Activated B cell treated with CpG ODN at 0.5 μM for 24 hours (primary cell): ENCODE results near the gene SLC15A5. TPM values are rescaled to one million over a fixed set of nuclear protein-coding genes. Genes with fewer than 3 reads are reported as not detected.

Experiments used
- ATAC-seq: fragments of 200-7000 bp; cut with Tn5 transposase; one replicate; pipeline ENCODE4 v1.10.0; 2021; ENCODE audit warnings: low read depth, mild to moderate bottlenecking, moderate library complexity
- CTCF ChIA-PET: fragments of 350-600 bp; sonication (Branson Sonifier 250); formaldehyde crosslinking; loops from one replicate; lab custom pipeline; 2021; ENCODE audit warnings: antibody characterized with exemption; lab: Charles Lee
- POLR2A ChIA-PET: fragments of 350-600 bp; sonication (Branson Sonifier 250); formaldehyde crosslinking; loops from one replicate; lab custom pipeline; 2021; ENCODE audit warnings: antibody characterized with exemption; lab: Charles Lee
- DNase-seq: peaks from one replicate; pipeline ENCODE4 v3.0.0; 2022
- H3K27ac Mint-ChIP-seq: one replicate; pipeline ENCODE4 v1.8.0; 2020; ENCODE audit warnings: mixed read lengths
- H3K27me3 Mint-ChIP-seq: one replicate; pipeline ENCODE4 v1.8.0; 2021; ENCODE audit warnings: mixed read lengths
- H3K36me3 Mint-ChIP-seq: one replicate; pipeline ENCODE4 v1.8.0; 2021; ENCODE audit warnings: low read depth, mixed read lengths
- H3K4me1 Mint-ChIP-seq: one replicate; pipeline ENCODE4 v1.8.0; 2021; ENCODE audit warnings: mixed read lengths
- H3K4me3 Mint-ChIP-seq: one replicate; pipeline ENCODE4 v1.8.0; 2020; ENCODE audit warnings: mild to moderate bottlenecking, mixed read lengths
- H3K9me3 Mint-ChIP-seq: one replicate; pipeline ENCODE4 v1.8.0; 2020; ENCODE audit warnings: mixed read lengths
- CTCF ChIP-seq: fragments of 200-600 bp; IDR thresholded peaks from one replicate; pipeline ENCODE4 v1.8.0; 2022; ENCODE audit warnings: antibody characterized with exemption, mild to moderate bottlenecking
- intact Hi-C: fragments of 100-400 bp; cut with micrococcal nuclease; formaldehyde crosslinking; loops from one replicate; pipeline ENCODE4 v1.15.1; 2024
- total RNA-seq: library from RNA; stranded (reverse); gene quantifications from 2 replicates; pipeline ENCODE4 v1.2.3, GENCODE V29; 2022

SLC15A5 gene
- total RNA-seq, 1 donor from 2014 or later = not detected

- DNase-seq (no peak), ATAC-seq (no peak)
- Mint-ChIP-seq H3K27me3 (no peaks in the 10 kb centered on the region), H3K4me3 (no peak overlapping the region), H3K27ac (no peak overlapping the region), H3K4me1 (no peaks in the 10 kb centered on the region), H3K36me3 (no peaks in the 10 kb centered on the region), H3K9me3 (peaks cover 11% of the 10 kb centered on the region)
- intact Hi-C loops = no loop called here
- CTCF ChIA-PET = no interaction called here
- TF ChIP-seq CTCF = no peak
- POLR2A ChIA-PET = no interaction called here
These were observed 18.5 kb downstream of the SLC15A5 start for GRCh38 chr12:16258963-16259362.

- ATAC-seq = no peak
- ChIA-PET POLR2A (no interaction called here), CTCF (no interaction called here)
- Mint-ChIP-seq H3K36me3 (no peaks in the 10 kb centered on the region), H3K27me3 (no peaks in the 10 kb centered on the region), H3K4me1 (no peaks in the 10 kb centered on the region), H3K9me3 (peaks cover 5% of the 10 kb centered on the region), H3K27ac (no peak overlapping the region), H3K4me3 (no peak overlapping the region)
- intact Hi-C loops = no loop called here
- no peak for DNase-seq
- TF ChIP-seq CTCF = no peak
These were observed 31.2 kb downstream of the SLC15A5 start for GRCh38 chr12:16246264-16246663.

- Mint-ChIP-seq H3K4me3 (no peak overlapping the region), H3K9me3 (peaks cover 5% of the 10 kb centered on the region), H3K36me3 (no peaks in the 10 kb centered on the region), H3K4me1 (no peaks in the 10 kb centered on the region), H3K27ac (no peak overlapping the region), H3K27me3 (no peaks in the 10 kb centered on the region)
- ATAC-seq (no peak), DNase-seq (no peak)
- no peak for TF ChIP-seq CTCF
- ChIA-PET POLR2A (no interaction called here), CTCF (no interaction called here)
- intact Hi-C loops = no loop called here
These were observed 32.3 kb downstream of the SLC15A5 start for GRCh38 chr12:16245209-16245608.

GRCh38 chr12:16243487-16244412 is 33.7 kb downstream of the SLC15A5 start:
- DNase-seq = no peak
- ChIA-PET CTCF (no interaction called here), POLR2A (no interaction called here)
- Mint-ChIP-seq H3K4me3 (no peak overlapping the region), H3K9me3 (peaks cover 5% of the 10 kb centered on the region), H3K4me1 (no peaks in the 10 kb centered on the region), H3K27ac (no peak overlapping the region), H3K27me3 (no peaks in the 10 kb centered on the region), H3K36me3 (no peaks in the 10 kb centered on the region)
- intact Hi-C loops = no loop called here
- no peak for TF ChIP-seq CTCF
- no peak for ATAC-seq

DNA sequence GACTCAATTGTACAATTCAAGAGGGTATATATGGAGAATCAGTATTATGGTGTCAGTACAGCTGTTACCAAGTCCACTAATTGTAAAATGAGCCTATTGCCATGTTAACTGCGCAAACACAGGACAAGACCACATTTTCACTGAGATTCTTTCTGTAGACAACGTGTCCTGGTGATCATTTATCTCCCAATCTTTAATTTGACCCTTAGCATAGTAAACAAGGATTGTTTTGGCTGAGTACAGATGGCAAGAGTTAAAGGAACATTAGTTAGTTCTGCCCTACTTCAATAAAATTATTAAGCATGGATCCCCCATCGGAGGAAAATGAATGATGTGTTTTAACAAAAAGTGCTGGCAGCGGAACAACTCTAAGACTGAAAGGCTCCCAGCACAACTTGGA is 36.1 kb downstream of the SLC15A5 start:
- no peaks in the 10 kb centered on the region for H3K36me3 Mint-ChIP-seq
- CTCF ChIA-PET = no interaction called here

More for the DNA sequence above, 36.1 kb downstream of the SLC15A5 start:
- peaks cover 5% of the 10 kb centered on the region for H3K9me3 Mint-ChIP-seq
- DNase-seq (no peak), ATAC-seq (no peak)
- POLR2A ChIA-PET = no interaction called here
- no peaks in the 10 kb centered on the region for H3K4me1 Mint-ChIP-seq
- no peak overlapping the region for H3K27ac Mint-ChIP-seq
- intact Hi-C loops = no loop called here
- no peaks in the 10 kb centered on the region for H3K27me3 Mint-ChIP-seq
- H3K4me3 Mint-ChIP-seq = no peak overlapping the region
- no peak for TF ChIP-seq CTCF
